ENCODE results near the gene XYLT2. TPM values are rescaled to one million over a fixed set of nuclear protein-coding genes. Genes with fewer than 3 reads are reported as not detected.
"Not testable (repeated sequence)": the region's sequence is repeated elsewhere in the genome, so short reads cannot be mapped to it uniquely, and the experiment has no call there.

Gene XYLT2
- total RNA-seq, 1 donor, result 60.5 TPM

GRCh38 chr17:50330151-50330775 lies 15.7 kb upstream of the XYLT2 start:
- DNase-seq (ENCODE audit: low read depth), result no peak
- H3K4me3 ChIP-seq (ENCODE audit: low read depth, low read length), result no peak overlapping the region
- no peak for TF ChIP-seq CTCF (IDR thresholded peaks at IDR 0.05; ENCODE audit: insufficient read depth, low read depth, low read length)

GRCh38 chr17:50331085-50331791 lies 14.7 kb upstream of the XYLT2 start:
- no peak overlapping the region for H3K4me3 ChIP-seq (ENCODE audit: low read depth, low read length)
- no peak for TF ChIP-seq CTCF (IDR thresholded peaks at IDR 0.05; ENCODE audit: insufficient read depth, low read depth, low read length)
- no peak for DNase-seq (ENCODE audit: low read depth)

GRCh38 chr17:50332196-50332595 lies 13.7 kb upstream of the XYLT2 start:
- no peak overlapping the region for H3K4me3 ChIP-seq (ENCODE audit: low read depth, low read length)
- no peak for TF ChIP-seq CTCF (IDR thresholded peaks at IDR 0.05; ENCODE audit: insufficient read depth, low read depth, low read length)
- DNase-seq (ENCODE audit: low read depth), result no peak

- H3K4me3 ChIP-seq (ENCODE audit: low read depth, low read length); DNase-seq (ENCODE audit: low read depth): not testable (repeated sequence)
- peak; percentile 14 for TF ChIP-seq CTCF (IDR thresholded peaks at IDR 0.05; ENCODE audit: insufficient read depth, low read depth, low read length)
Observed at GRCh38 chr17:50333291-50334057, 12.5 kb upstream of the XYLT2 start.

- TF ChIP-seq CTCF (IDR thresholded peaks at IDR 0.05; ENCODE audit: insufficient read depth, low read depth, low read length), result no peak
- no peak for DNase-seq (ENCODE audit: low read depth)
- H3K4me3 ChIP-seq (ENCODE audit: low read depth, low read length), result no peak overlapping the region
Observed at GRCh38 chr17:50337956-50338355, 8.0 kb upstream of the XYLT2 start.

- DNase-seq (ENCODE audit: low read depth), result no peak
- no peak overlapping the region for H3K4me3 ChIP-seq (ENCODE audit: low read depth, low read length)
- no peak for TF ChIP-seq CTCF (IDR thresholded peaks at IDR 0.05; ENCODE audit: insufficient read depth, low read depth, low read length)
Observed at GRCh38 chr17:50338645-50339044, 7.3 kb upstream of the XYLT2 start.
